Hippocampal formation (tissue), 2 donors: Measurements from ENCODE around the gene KCND2.
A peak's percentile ranks its signal among the peaks of the same experiment; 100 is the strongest.

Experiments
- DNase-seq, 2 donors: peaks; one replicate each; lab custom pipeline; 2025; lab: John Stamatoyannopoulos, UW

The KCND2 gene

DNA sequence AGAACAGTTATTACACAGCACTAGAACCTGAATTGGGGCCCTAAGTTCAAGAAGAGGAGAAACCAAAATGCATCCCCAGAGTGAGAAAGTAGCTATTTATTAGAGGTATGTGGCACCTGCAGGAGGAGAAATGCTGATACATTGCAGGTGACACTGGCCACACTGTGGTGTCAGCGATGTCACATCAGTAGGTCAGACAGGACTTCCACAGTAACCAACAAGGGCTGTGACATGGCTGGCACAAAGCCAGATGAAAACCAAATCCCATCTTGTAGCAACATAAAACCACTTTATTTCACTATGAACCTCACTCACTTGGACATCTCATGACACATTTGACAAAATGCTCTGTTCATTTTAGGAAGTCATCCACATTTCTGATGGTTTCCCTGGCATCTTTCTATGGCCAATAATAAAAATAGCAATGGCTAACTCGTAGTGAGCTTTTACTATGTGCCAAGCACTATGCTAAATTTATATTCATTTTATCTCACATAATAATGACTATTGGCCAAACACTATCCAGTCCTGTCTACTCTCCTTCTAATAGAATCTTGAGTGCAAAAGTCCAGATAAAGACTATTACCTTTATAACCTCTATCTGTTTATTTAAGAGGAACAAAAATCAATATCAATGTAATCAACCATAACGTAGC is 430.7 kb downstream of the KCND2 start:
- no peak for DNase-seq

GRCh38 chr7:120709252-120709971 is 436.4 kb downstream of the KCND2 start:
- no peak for DNase-seq

DNA sequence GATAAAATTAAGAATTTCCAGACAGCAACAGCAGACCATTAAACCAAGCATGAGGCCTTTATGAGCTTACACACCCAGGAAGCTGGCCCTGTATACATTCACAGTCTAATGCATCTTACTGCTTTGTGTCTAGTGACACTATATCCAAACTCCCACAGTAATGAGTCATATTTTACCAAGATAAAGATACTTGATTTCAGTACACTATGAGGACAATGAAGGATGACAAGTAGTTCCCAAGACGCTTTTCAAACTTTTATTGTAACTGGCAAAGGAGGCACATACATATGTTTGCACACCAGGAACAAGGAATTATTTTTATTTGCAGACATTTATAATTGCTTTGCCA is 437.0 kb downstream of the KCND2 start:
- DNase-seq = no peak

DNA sequence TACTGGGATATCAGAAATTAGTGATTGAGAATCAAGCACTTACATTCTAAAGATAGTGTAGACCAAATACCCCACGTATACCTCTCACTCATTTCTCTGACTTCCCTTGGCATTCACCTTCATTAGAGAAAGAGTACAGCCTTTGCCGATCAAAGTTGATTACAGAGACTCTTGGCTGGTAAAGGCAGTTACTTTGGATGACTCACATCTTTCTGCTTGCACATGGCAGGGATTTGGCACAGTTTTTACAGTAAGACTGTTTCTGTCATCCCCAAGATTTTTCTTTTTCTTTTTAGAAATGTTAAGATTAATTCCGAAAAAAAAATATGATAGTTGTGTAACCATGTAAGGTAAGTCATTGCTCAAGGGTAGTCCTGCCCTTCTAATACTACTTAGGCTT is 442.0 kb downstream of the KCND2 start:
- DNase-seq = no peak

- DNase-seq = no peak
Measured at GRCh38 chr7:120716307-120716706, 443.3 kb downstream of the KCND2 start.

GRCh38 chr7:120717166-120717565 is 444.2 kb downstream of the KCND2 start:
- no peak for DNase-seq

DNA sequence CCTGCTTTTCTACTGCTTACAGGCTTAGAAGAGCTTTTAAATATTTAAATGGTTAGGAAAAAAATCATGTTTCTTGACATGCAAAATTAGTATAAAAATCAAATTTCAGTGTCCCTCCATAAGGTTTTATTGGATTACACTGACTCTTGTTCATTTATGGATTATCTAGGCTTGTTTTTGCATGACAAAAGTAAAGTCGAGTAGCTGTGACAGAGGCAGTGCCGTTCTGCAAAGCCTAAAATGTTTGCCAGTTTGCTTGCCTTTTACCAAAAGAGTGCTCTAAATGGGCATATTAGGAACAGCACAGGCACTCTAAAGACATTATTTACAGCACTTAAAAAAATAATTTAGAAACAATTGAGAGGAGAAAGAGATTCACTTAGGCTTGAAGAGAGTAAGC is 445.4 kb downstream of the KCND2 start:
- no peak for DNase-seq

GRCh38 chr7:120720317-120720716 is 447.3 kb downstream of the KCND2 start:
- no peak for DNase-seq

GRCh38 chr7:120723465-120724385 is 450.8 kb downstream of the KCND2 start:
- no peak for DNase-seq

- DNase-seq = no peak
Measured at GRCh38 chr7:120724448-120724847, 451.5 kb downstream of the KCND2 start.

DNA sequence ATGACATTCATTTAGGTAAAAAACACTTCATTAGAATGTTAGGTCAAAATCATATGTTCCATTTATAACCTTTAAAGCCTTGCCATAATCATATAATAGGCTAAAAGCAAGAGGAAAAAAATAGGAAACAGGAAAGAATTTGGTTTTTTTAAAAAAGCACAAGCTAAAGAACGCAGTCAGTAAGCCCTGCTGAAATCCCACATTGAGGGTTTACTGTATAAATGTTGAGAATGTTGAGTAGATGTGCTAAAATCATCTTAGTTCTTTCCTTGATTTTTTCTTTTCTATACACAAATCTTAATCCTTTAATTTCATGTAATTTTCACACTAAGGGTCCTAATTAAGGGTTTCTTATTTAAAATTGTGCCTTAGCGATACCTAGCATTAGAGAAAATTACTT is 452.0 kb downstream of the KCND2 start:
- no peak for DNase-seq

DNA sequence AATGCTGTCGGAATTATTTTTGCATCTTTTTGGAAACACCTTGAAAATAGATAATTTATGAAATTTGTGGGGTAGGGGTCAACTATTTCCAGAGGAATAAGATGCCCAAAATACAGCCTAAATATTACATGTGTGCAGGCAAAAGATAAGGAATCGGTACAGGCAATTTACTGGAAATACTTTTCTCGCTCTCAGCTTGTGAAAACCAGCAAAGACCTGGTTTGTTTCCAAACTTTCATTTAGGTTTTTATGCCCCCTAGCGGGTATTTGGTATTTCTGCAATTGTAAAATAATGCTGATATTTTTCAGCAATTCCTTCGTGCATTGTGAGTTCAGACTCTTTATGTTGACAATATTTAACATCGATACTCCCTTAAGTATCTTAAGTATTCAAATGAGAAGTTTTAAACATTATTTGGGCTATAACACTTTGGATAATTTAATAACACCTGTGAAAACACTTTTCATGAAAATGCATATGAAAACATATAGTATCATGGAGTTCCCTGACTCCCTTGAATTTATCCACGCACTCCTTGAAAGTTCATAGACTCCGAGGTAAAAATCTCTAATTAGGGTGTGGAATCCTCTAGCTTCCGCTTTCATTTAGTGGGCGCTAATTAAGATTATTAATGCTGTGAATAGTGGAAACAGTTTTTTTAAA is 452.5 kb downstream of the KCND2 start:
- DNase-seq = peak in 1 of 2 donors; percentile 73

DNA sequence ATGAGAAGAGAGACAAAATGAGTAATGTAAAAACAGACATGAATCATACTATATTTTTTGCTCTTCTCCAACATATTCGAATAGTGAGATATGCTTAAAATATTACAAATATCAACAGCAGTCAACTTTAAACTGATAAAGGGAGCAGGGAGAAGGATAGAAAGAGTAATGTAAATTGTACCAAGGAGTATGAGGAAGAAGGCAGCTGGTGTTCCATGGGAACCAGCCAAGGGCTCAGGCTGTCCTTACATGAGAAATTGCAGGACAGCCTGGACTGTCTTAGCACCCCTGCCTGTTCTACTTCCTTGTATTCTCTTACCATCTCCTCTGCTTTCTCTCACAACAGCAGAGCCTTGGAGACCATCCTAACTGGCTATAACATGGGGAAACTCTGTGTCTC is 456.3 kb downstream of the KCND2 start:
- no peak for DNase-seq

DNA sequence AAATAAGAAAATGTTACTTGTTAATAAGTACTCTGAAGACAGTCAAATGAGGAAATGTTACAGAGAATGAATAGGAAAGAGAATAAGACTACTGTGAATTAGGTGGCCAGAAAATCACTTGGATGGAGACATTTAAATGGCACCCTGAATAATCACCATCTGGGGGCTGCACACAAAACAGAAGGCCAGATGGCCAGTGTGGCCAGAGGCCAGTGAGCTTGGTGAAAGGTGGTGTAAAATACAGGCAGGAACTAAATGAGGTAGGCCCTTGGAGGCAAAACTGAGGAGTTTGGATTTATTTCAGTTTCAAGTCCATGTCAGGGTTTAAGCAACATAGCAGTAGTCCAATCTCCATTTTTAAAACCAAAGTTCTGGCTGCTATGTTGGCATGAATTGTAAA is 458.3 kb downstream of the KCND2 start:
- no peak for DNase-seq

DNA sequence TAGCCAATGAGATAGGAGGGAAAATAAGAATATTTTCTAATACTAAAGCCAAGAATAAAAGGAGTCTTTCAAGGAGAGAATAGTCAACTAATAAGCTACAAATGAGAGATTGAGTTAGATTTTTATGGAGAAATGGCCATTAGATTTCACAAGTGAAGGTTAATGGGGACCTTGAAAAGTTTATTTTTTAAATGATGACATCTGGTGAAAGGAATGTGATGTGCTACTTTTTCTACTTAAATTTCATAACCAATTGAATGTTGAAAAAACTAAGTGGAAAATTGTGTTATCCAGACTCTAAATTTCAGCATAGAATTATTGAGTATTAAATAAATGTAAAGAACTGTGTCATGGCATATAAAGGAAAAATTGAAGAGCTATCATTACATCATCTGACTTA is 459.3 kb downstream of the KCND2 start:
- no peak for DNase-seq

GRCh38 chr7:120733143-120733542 is 460.2 kb downstream of the KCND2 start:
- DNase-seq = no peak

DNA sequence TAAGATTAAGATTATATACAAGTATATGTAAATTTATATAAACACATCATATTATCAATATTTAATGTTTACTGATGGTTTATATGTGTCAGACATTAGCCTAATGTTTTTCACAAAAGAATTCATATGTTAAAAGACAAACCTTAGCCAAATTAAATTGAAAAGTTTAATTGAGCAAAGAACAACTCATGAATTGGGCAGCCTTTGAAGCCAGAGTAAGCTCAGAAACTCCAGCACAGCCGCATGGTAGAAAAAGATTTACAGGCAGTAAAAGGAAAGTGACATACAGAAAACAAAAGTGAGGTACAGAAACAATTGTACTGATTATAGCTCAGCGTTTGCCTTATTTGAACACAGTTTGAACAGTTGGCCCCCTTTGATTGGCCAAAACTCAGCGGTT is 460.9 kb downstream of the KCND2 start:
- no peak for DNase-seq

DNA sequence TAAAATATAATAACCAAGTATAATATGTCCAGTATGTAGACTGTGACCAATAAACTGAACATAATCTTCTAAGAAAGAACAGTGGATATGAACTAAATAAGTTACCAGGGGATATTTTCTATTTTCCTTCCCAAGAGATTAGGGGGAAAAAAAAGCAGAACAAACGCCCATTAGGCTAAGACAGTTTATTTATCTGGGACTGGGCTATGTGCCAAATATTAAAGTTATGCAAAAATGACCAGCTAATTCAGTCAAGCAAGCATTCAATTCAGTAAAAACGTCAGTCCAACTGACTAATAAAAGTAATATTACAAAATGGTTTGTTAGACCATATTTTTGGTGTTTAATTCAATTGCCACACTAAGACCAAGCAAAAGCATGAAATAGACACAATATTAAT is 462.8 kb downstream of the KCND2 start:
- DNase-seq = no peak

GRCh38 chr7:120738816-120739215 is 465.8 kb downstream of the KCND2 start:
- DNase-seq = no peak

- no peak for DNase-seq
Measured at GRCh38 chr7:120740348-120740747, 467.4 kb downstream of the KCND2 start.

DNA sequence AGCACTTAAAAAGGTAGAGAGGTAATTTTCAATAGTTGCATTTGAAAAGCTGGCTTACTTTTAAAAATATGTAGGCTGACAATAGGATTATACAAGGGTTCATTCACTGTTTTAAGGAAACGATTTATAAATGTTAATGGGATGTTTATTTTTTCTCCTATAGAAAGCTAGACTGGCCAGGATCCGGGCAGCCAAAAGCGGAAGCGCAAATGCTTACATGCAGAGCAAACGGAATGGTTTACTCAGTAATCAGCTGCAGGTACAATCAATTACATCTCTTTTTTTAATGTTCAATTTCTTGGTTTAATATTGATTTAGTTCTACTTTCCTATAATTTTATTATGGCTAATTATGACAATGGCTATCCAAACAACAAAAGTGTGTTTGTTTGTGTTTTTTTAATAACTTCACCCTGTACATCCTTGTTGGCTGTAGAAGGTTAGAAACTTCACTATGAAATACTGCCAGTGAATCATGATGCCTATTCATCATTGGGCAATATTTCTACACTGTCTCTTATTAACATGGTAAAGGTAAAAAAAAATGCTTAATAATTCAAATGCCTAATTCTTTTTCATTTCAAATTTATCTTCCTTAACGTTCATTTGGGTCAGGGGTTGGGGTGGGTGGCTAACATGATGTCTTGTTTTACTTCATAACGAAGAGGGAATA is 468.5 kb downstream of the KCND2 start:
- DNase-seq = no peak

- peak in 1 of 2 donors; percentile 28 for DNase-seq
Measured at GRCh38 chr7:120742372-120742771, 469.4 kb downstream of the KCND2 start.
